Skeletal muscle satellite cell (primary cell): ENCODE measurements around the gene CCDC80. TPM values are rescaled to one million over a fixed set of nuclear protein-coding genes. Genes with fewer than 3 reads are reported as not detected.
A peak's percentile ranks its signal among the peaks of the same experiment; 100 is the strongest.

Experiments
- H3K27me3 ChIP-seq: 2 replicates; pipeline ENCODE4 v1.7.0; 2013; ENCODE audit warnings: low read length; ENCODE audit not compliant: control insufficient read depth, insufficient read depth
- H3K36me3 ChIP-seq: 2 replicates; pipeline ENCODE4 v1.7.0; 2013; ENCODE audit warnings: mild to moderate bottlenecking, control low read depth, low read length; ENCODE audit not compliant: insufficient read depth
- H3K4me1 ChIP-seq: 2 replicates; pipeline ENCODE4 v1.7.0; 2013; ENCODE audit warnings: low read length; ENCODE audit not compliant: control insufficient read depth, insufficient read depth
- H3K4me2 ChIP-seq: 2 replicates; pipeline ENCODE4 v1.7.0; 2013; ENCODE audit warnings: mild to moderate bottlenecking, low read length
- H3K4me3 ChIP-seq: 2 replicates; pipeline ENCODE4 v1.7.0; 2013; ENCODE audit warnings: low read length
- H3K9ac ChIP-seq: 2 replicates; pipeline ENCODE4 v1.7.0; 2013; ENCODE audit warnings: mild to moderate bottlenecking, low read depth, low read length, moderate library complexity
- H3K9me3 ChIP-seq: replicated peaks from 2 replicates; pipeline ENCODE4 v1.7.0; 2013; ENCODE audit warnings: mild to moderate bottlenecking, control low read depth, low read length
- total RNA-seq: library from RNA; depleted of rRNA; stranded (reverse); fragments of >200 nt; gene quantifications from 2 replicates; pipeline ENCODE4 v1.2.3, GENCODE V29; 2012; rRNA removed

CCDC80 gene, protein sequence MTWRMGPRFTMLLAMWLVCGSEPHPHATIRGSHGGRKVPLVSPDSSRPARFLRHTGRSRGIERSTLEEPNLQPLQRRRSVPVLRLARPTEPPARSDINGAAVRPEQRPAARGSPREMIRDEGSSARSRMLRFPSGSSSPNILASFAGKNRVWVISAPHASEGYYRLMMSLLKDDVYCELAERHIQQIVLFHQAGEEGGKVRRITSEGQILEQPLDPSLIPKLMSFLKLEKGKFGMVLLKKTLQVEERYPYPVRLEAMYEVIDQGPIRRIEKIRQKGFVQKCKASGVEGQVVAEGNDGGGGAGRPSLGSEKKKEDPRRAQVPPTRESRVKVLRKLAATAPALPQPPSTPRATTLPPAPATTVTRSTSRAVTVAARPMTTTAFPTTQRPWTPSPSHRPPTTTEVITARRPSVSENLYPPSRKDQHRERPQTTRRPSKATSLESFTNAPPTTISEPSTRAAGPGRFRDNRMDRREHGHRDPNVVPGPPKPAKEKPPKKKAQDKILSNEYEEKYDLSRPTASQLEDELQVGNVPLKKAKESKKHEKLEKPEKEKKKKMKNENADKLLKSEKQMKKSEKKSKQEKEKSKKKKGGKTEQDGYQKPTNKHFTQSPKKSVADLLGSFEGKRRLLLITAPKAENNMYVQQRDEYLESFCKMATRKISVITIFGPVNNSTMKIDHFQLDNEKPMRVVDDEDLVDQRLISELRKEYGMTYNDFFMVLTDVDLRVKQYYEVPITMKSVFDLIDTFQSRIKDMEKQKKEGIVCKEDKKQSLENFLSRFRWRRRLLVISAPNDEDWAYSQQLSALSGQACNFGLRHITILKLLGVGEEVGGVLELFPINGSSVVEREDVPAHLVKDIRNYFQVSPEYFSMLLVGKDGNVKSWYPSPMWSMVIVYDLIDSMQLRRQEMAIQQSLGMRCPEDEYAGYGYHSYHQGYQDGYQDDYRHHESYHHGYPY
- 232 and 249 TPM in 2 replicates for total RNA-seq

DNA sequence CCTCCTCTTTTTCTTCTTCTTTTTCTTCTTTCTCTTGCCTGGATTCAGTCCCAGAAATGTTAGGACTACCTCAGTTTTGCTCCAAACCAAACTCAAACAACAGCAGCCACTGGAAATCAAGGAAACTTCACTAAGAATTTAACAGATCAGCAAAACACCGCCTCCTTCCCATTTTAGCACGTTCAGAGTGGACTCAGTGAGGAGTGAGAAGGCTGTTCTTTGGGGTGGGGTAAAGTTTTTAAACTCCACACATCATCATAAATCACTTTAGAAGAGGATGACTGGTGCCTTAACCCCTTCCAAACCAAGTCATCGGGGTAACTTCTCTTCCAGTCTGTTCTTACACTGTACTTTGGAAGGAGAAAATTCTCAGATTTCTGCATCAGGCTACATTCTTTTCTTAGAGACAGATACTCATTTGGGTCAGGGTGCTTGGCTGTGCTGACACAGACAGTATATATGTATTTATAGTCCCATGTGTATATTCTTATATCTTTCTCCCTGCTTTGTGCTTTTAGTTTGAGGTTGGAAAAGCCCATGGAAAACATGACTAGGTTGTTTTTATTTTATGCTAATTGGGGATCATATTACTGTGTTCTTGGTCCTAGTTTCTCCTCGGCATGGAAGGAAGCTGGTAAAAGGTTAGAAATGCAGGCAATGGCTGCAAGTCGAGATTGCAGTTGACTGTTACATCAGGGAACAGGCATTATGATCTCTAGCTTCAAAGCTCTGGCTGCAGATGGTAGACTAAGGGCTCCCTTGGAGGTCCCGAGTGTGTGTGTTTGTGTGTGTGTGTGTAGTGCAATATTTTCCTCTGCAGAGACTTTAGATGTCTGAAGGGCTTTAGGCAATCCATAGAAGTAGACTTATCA lies at the start of gene CCDC80:
TSS of gene CCDC80 (minus strand) at position 214 of the 872 bp plus-strand sequence. CDS start 1,238 bp downstream, outside the sequence.
- peaks cover 51% of the 10 kb centered on the region for H3K4me1 ChIP-seq
- H3K27me3 ChIP-seq = no peaks in the 10 kb centered on the region
- no peaks in the 10 kb centered on the region for H3K9me3 ChIP-seq
- peak within 1 kb of the TSS; percentile 96 for H3K9ac ChIP-seq
- H3K4me2 ChIP-seq = peak within 1 kb of the TSS; percentile 95
- peaks cover 13% of the 10 kb centered on the region for H3K36me3 ChIP-seq
- H3K4me3 ChIP-seq = peak within 1 kb of the TSS; percentile 81

DNA sequence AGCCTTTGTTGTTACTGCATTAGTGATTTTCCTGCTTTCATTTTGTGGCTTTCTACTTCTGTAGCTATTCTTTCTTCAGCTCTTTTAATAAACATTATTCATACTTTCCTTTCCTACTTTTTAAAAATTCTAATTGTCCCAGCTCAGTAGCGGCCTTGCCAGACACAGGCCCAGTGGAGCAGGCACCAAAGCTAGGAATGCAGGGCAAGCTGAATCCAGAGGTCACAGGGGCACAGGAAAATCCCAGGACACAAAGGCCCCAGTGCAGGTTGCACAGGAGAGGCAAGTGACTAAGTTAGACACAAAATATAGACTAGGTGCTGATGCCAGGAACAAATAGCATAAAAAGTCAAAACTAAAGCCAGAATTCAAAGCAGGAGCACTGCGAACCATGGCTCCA lies 49.0 kb upstream of the CCDC80 start:
- Histone ChIP-seq H3K4me3 (no peak overlapping the region), H3K27me3 (no peaks in the 10 kb centered on the region), H3K9ac (no peak overlapping the region), H3K36me3 (no peaks in the 10 kb centered on the region), H3K4me2 (no peak overlapping the region), H3K9me3 (no peaks in the 10 kb centered on the region), H3K4me1 (peaks cover 50% of the 10 kb centered on the region)

DNA sequence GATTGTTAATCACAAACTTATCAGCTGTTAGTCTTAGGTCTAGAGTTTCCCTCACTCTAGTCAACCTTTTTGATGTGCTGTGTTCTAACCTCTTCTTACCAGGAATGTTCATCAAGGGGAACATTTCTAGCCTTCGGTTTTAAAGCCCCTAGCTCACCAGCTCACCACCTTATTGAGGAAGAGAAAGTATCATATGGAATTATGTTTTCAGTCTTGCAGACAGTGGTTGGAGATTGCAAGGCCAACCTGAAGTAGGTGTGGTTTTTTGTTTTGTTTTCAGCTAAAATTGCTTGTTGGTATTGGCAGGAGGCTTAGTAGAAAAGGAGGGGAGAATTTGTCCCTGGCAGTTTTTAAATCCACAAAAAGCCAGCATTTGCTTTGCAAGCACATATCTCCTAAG lies 48.4 kb upstream of the CCDC80 start:
- H3K4me3 ChIP-seq = no peak overlapping the region
- peaks cover 53% of the 10 kb centered on the region for H3K4me1 ChIP-seq
- no peak overlapping the region for H3K9ac ChIP-seq
- H3K4me2 ChIP-seq = no peak overlapping the region
- no peaks in the 10 kb centered on the region for H3K36me3 ChIP-seq
- no peaks in the 10 kb centered on the region for H3K27me3 ChIP-seq
- H3K9me3 ChIP-seq = no peaks in the 10 kb centered on the region

DNA sequence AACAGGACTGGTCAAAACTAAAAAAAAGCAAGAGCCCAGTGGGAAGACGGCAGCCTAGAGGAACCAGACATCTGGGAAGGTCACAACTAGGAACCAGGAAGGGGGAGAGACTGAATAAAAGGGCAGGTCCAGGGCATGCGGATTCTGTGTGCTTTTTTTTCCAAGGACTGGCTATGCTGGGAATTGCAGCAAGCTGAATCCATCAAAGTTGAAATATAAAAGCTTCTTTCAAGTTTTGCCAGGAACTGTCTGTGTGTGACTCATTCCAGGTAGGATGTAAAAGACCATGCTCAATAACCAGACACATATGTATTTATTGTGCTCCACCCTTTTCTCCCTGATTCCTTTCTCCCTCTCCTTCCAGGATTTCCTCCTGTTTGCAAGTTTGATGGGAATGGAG lies 47.9 kb upstream of the CCDC80 start:
- peaks cover 58% of the 10 kb centered on the region for H3K4me1 ChIP-seq
- H3K36me3 ChIP-seq = no peaks in the 10 kb centered on the region
- no peaks in the 10 kb centered on the region for H3K9me3 ChIP-seq
- no peak overlapping the region for H3K9ac ChIP-seq
- H3K27me3 ChIP-seq = no peaks in the 10 kb centered on the region
- H3K4me2 ChIP-seq = no peak overlapping the region
- no peak overlapping the region for H3K4me3 ChIP-seq

DNA sequence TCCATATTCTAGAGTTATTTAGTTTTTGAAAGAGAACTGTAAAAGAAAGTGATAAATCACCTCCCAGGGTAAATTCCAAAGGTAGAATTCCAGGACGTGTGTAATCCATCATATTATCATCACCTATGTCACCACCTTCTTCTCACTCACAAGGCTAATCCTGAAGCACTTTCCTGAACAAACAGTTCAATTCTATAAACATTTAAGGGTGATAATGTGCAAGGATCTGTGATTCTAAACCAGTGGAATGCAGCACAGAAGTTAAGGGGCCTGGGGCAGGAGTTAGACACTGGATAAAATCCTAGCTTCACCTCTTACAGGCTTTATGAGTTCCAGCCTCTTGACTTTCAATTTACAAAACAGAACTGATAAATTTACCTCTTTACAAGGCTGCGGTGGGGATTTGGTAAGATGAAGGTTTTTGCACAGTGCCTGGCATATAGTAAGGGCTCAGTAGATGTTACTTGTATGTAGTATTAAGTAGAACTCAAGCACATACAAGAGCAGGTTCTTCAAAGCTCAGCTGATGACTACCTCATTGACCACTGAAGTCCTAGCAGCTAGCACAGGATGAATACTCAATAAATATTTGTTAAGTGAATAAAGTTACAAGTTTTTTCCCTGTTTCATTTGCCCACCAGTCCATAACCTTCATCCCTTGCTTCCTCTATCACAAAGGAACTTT lies 47.3 kb upstream of the CCDC80 start:
- Histone ChIP-seq H3K9me3 (no peaks in the 10 kb centered on the region), H3K27me3 (no peaks in the 10 kb centered on the region), H3K9ac (no peak overlapping the region), H3K4me3 (no peak overlapping the region), H3K36me3 (no peaks in the 10 kb centered on the region), H3K4me1 (peaks cover 64% of the 10 kb centered on the region), H3K4me2 (no peak overlapping the region)

DNA sequence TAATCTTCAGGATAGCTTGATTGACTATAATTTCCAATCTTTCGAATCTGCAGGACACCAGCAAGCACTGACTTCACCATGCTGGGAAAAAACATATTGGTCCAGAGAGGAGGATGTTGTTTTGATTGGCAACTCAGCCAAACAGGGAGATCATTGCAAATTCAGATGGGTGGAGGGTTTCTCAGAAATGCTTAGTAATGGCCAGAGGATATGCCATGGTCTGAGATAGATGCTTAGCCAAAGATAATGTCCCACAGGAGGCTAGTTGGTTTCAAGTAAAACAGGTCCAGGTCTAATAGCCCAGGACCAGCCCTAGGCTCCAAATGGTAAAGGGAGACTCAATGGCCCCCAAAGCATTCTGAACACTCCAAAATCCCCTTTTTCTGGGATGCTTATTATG lies 46.7 kb upstream of the CCDC80 start:
- no peaks in the 10 kb centered on the region for H3K36me3 ChIP-seq
- H3K9ac ChIP-seq = no peak overlapping the region
- H3K4me3 ChIP-seq = no peak overlapping the region
- no peak overlapping the region for H3K4me2 ChIP-seq
- H3K4me1 ChIP-seq = peaks cover 70% of the 10 kb centered on the region
- H3K9me3 ChIP-seq = no peaks in the 10 kb centered on the region
- no peaks in the 10 kb centered on the region for H3K27me3 ChIP-seq

DNA sequence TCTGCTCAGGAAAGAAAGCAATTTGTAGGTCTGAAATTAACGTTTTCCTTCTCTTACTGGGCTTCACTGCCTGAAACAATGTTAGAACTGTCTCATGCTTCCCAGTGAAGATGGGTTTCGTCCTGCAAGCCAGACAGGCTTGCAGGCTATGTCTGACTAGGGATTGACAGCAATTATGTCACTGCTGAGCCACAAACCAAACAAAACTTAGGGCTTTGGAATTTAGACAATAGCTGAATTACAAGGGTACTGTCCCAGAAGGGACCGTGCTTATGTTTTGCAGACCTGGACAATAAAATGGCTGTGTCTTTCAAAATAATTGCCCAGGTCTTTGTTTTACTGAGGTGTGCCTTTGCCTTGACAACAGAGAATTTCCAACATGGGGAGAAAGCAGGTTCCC lies 46.3 kb upstream of the CCDC80 start:
- Histone ChIP-seq H3K9ac (no peak overlapping the region), H3K4me2 (no peak overlapping the region), H3K4me3 (no peak overlapping the region), H3K9me3 (no peaks in the 10 kb centered on the region), H3K4me1 (peaks cover 74% of the 10 kb centered on the region), H3K36me3 (no peaks in the 10 kb centered on the region), H3K27me3 (no peaks in the 10 kb centered on the region)

DNA sequence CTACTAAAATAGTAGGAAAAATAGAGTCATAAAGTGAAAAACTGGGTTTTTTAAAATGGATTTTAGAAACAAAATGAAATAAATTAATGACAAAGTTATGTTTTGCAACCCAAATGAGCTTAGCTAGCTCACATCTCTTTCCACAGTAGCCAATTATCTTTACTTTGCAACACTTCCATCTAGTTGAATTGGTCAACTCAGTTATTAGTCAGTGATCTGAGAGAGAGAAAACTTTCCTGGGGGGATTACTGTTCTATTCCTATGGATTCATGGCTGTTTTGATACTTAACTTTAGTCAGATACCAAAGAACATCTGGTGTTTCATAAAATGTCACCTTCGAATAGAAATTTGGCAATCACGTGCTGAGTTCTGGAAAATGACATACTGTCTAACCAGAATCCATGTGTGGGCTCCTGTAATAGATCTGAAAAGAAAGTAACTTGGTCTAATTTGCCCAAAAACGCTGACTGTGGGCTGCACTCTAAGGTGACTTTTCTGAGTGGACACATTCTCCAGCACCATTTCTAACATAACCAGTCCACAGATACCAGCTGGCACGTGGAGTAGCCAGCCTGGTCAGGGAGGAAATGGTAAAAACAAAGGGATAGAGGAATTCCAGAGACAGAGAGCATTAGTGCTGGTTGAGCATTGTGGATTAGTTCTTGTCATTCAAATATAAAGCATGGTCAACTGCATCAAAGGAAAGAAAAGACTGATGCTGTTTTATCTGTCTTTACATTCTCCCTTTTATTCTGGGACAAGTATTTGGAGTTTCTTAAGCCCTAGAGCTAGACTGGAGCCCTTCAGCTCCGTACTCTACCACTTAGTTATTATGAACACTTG lies 45.2 kb upstream of the CCDC80 start:
- no peaks in the 10 kb centered on the region for H3K9me3 ChIP-seq
- no peaks in the 10 kb centered on the region for H3K36me3 ChIP-seq
- no peak overlapping the region for H3K4me2 ChIP-seq
- peak overlapping the region; percentile 23 for H3K9ac ChIP-seq
- H3K27me3 ChIP-seq = no peaks in the 10 kb centered on the region
- peaks cover 85% of the 10 kb centered on the region for H3K4me1 ChIP-seq
- H3K4me3 ChIP-seq = no peak overlapping the region

DNA sequence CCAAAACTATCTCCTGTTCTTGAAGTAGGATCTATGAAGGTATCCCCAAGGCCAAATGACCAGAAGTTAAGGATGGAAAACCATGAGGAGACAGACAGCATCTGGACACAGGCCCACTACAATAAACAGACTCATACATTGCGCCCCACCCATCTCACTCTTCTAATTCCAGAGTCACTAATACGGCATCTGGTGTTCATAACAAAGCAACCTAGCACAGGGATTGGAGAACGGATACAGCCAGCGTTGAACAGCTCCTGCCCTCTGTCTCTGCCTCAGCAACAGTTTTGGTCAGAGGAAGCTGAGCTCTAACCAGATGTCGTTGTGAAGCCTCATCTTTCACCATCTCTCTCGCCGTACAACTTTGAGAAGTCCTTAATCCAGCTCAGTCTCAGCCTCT lies 44.5 kb upstream of the CCDC80 start:
- Histone ChIP-seq H3K9ac (peak overlapping the region; percentile 23), H3K36me3 (no peaks in the 10 kb centered on the region), H3K4me1 (peaks cover 87% of the 10 kb centered on the region), H3K4me2 (no peak overlapping the region), H3K4me3 (no peak overlapping the region), H3K9me3 (no peaks in the 10 kb centered on the region), H3K27me3 (no peaks in the 10 kb centered on the region)

DNA sequence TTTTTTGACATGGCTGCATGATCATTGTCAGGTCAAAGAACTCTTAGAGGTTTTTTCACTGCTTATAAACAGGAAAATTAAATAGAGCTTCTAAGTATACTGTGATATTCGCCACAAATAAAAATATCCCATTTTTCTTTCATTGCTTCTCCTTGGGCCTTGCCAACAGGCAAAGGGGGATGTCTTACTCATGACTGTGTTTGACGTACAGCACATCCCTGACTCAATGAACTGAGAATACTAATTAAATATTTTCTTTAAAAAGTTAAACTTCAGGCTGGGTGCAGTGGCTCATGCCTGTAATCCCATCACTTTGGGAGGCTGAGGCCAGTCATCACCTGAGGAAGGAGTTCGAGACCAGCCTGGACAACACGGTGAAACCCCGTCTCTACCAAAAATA lies 41.4 kb upstream of the CCDC80 start:
- H3K4me3 ChIP-seq = no peak overlapping the region
- H3K4me1 ChIP-seq = peaks cover 70% of the 10 kb centered on the region
- H3K9me3 ChIP-seq = no peaks in the 10 kb centered on the region
- H3K9ac ChIP-seq = peak overlapping the region; percentile 60
- H3K27me3 ChIP-seq = no peaks in the 10 kb centered on the region
- no peak overlapping the region for H3K4me2 ChIP-seq
- H3K36me3 ChIP-seq = no peaks in the 10 kb centered on the region
